NCI-H345 (cell line): ENCODE data around the gene HABP4.

Source experiments
- DNase-seq: peaks from one replicate; lab custom pipeline; 2025; lab: John Stamatoyannopoulos, UW

The HABP4 gene

GRCh38 chr9:96436063-96436455 is 13.9 kb upstream of the HABP4 start:
- no peak for DNase-seq

GRCh38 chr9:96436456-96437126 is 13.4 kb upstream of the HABP4 start:
- DNase-seq: no peak

GRCh38 chr9:96437454-96437853 is 12.5 kb upstream of the HABP4 start:
- DNase-seq: no peak

GRCh38 chr9:96440671-96441199 is 9.2 kb upstream of the HABP4 start:
- no peak for DNase-seq

- peak; percentile 22 for DNase-seq
Measured at GRCh38 chr9:96441798-96442445, 8.0 kb upstream of the HABP4 start.

- DNase-seq: no peak
Measured at GRCh38 chr9:96442491-96442890, 7.5 kb upstream of the HABP4 start.

GRCh38 chr9:96447406-96447805 is 2.6 kb upstream of the HABP4 start:
- DNase-seq: no peak

GRCh38 chr9:96448546-96449170 is 1.3 kb upstream of the HABP4 start:
- DNase-seq: no peak

- no peak for DNase-seq
Measured at GRCh38 chr9:96449523-96449844, 485 bp upstream of the HABP4 start.

GRCh38 chr9:96450613-96451528 is 902 bp downstream of the HABP4 start:
- DNase-seq: peak; percentile 50

GRCh38 chr9:96453625-96454024 is 3.7 kb downstream of the HABP4 start:
- no peak for DNase-seq

GRCh38 chr9:96457266-96457665 is 7.3 kb downstream of the HABP4 start:
- no peak for DNase-seq

- DNase-seq: no peak
Measured at GRCh38 chr9:96458226-96458625, 8.3 kb downstream of the HABP4 start.

GRCh38 chr9:96459268-96460007 is 9.5 kb downstream of the HABP4 start:
- DNase-seq: no peak

- DNase-seq: no peak
Measured at GRCh38 chr9:96460470-96460869, 10.5 kb downstream of the HABP4 start.

GRCh38 chr9:96460882-96461281 is 10.9 kb downstream of the HABP4 start:
- no peak for DNase-seq

- DNase-seq: no peak
Measured at GRCh38 chr9:96461336-96461735, 11.4 kb downstream of the HABP4 start.

- DNase-seq: no peak
Measured at GRCh38 chr9:96462541-96462940, 12.6 kb downstream of the HABP4 start.

- no peak for DNase-seq
Measured at GRCh38 chr9:96464426-96464825, 14.5 kb downstream of the HABP4 start.

- DNase-seq: no peak
Measured at GRCh38 chr9:96467784-96468183, 17.8 kb downstream of the HABP4 start.

- no peak for DNase-seq
Measured at GRCh38 chr9:96476013-96476412, 26.0 kb downstream of the HABP4 start.

- no peak for DNase-seq
Measured at GRCh38 chr9:96476591-96476990, 26.6 kb downstream of the HABP4 start.
